COLO668 (cell line): ENCODE measurements around the gene RTF1.

Experiments
- DNase-seq: peaks from one replicate; lab custom pipeline; 2025; ENCODE audit not compliant: unreplicated experiment; lab: John Stamatoyannopoulos, UW

Gene RTF1

DNA sequence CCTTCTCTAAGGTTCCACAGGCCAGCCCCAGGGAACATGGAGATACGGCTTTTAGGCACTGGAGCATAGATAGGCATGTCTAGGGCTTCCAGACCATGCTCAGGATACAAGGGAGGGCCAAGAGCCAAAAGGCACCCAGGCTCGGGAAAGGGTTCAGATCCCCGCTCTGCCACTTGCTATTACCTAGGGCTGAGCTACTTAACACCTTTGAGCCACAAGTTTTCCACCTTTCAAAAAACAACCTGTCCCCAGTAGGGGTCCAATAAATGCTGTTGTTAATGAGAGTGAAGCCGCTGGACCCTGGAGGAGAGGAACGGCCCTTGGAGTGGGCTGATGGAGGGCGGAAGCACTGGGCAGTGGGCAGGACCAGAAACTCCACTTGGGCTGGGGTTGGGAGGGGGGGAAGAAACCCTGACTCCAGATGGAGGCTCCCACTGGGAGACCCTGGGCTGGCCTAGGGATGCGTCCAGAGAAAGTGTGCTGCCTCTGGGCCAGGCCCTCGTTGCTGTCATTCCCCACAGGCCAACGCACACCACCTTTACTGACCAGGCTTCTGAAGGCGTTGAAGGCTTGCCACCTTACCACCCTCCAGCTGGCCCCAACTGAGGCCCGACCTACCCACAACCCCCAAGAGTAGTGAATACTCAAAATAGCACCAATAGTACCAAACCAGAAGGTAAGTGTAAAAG is 68.2 kb downstream of the RTF1 start:
- no peak for DNase-seq

GRCh38 chr15:41486286-41486685 is 69.4 kb downstream of the RTF1 start:
- no peak for DNase-seq

DNA sequence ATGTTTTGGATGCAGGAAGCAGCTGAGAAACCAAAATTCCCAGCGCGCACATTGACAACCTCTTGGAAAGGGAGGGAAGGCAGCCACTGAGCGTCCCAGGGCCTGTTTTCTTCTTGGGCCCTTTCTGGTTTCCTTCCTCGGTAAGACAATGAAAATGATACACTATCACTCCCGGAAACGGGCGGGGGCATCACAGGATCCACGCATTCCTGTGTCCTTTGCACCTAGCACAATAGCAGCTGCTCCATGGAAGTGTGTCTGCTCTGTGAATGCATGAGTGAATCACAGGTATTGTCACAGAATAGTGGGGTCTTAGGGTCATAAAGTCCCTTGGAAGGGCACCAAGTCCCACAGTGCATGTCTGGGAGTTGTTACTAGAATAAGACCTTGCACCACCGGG is 70.5 kb downstream of the RTF1 start:
- DNase-seq, result no peak

DNA sequence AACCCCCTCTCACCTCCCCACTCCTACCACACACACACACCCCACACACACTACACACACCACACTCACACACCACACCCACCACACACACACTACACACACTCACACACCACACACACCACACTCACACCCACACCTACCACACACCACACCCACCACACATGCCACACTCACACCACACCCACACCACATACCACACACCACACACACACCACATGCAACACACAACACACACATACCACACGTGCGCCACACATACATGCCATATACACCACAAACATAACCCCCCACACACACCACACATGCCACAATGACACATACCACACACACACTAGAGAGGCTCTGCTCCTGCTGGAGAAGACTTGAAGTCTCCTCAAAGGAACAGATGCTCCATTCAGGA is 70.9 kb downstream of the RTF1 start:
- no peak for DNase-seq

GRCh38 chr15:41489641-41490040 is 72.7 kb downstream of the RTF1 start:
- DNase-seq, result no peak

DNA sequence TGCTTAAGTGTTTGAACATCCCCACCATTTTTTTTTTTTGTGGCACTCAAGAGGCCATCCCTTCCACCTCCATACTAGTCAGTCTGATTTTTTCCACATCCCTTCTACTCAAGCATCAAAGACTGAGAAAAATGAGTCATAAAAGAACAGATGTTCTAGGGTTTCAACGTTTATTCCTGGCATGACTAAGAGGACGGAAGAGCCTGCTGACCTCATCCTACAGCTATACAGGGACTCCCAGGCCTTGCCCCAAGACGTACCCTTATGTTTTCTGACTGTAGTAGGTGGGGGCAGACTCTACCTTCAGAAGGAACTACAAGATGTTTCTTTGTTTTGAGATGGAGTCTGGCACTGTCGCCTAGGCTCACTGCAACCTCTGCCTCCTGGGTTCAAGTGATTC is 73.5 kb downstream of the RTF1 start:
- no peak for DNase-seq

DNA sequence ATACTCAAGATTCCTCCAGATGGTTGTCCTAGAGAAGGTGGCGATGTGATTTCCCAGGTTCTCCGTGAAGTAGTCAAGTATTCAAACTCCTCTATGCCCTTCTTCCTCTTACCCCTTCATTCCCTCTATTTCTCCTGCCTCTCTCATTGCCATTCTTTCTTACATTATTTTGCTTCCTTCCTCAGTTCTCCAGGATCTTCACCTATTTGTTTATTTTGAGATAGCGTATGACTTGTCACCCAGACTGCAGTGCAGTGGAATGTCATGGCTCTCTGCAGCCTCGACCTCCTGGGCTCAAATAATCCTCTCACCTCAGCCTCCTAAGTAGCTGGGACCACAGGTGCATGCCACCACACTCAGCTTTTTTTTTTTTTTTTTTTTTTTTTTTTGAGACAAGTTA is 75.0 kb downstream of the RTF1 start:
- DNase-seq, result no peak

DNA sequence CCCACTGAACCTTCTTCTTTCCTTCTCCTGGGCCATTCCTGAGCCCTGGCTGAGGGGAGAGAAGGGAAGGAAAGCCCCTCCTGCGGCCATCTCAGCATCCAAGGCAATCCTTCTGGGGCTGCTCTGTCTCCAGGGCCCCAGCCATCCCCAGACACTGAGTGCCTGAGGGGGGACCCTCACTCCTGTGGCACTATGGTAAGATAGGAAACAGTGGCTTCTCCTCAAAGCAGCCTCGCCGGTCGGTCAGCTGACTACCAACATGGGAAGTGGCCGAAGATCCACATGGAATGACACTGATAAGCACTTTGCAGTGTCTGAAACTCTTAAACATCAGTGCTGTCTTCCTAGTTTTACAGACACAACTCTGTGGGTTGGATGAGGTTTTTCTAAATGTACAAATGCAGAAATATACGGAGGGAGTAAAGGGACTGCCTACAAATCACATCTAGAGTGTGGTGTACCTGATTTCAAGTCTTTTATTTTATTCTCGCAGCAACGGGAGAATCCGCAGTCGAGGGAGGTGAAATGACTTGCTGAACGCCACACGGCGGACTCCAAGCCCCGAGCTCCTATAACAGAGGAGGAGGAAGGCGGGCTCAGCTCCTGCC is 75.8 kb downstream of the RTF1 start:
- no peak for DNase-seq

- DNase-seq, result peak; percentile 60
Measured at GRCh38 chr15:41493205-41493901, 76.5 kb downstream of the RTF1 start, which contains the start of gene ITPKA. Gene ITPKA (plus strand): TSS chr15:41493874. CDS start chr15:41493928, 54 bp downstream.

DNA sequence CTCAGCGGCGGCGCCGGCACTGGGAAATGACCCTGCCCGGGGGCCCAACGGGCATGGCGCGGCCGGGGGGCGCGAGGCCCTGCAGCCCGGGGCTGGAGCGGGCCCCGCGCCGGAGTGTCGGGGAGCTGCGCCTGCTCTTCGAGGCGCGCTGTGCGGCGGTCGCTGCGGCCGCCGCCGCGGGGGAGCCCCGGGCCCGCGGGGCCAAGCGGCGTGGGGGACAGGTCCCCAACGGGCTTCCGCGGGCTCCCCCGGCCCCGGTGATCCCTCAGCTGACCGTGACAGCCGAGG is 77.0 kb downstream of the RTF1 start:
- DNase-seq, result no peak

GRCh38 chr15:41494190-41494921 is 77.5 kb downstream of the RTF1 start:
- peak; percentile 71 for DNase-seq

- DNase-seq, result peak; percentile 81
Measured at GRCh38 chr15:41494922-41495735, 78.2 kb downstream of the RTF1 start.

DNA sequence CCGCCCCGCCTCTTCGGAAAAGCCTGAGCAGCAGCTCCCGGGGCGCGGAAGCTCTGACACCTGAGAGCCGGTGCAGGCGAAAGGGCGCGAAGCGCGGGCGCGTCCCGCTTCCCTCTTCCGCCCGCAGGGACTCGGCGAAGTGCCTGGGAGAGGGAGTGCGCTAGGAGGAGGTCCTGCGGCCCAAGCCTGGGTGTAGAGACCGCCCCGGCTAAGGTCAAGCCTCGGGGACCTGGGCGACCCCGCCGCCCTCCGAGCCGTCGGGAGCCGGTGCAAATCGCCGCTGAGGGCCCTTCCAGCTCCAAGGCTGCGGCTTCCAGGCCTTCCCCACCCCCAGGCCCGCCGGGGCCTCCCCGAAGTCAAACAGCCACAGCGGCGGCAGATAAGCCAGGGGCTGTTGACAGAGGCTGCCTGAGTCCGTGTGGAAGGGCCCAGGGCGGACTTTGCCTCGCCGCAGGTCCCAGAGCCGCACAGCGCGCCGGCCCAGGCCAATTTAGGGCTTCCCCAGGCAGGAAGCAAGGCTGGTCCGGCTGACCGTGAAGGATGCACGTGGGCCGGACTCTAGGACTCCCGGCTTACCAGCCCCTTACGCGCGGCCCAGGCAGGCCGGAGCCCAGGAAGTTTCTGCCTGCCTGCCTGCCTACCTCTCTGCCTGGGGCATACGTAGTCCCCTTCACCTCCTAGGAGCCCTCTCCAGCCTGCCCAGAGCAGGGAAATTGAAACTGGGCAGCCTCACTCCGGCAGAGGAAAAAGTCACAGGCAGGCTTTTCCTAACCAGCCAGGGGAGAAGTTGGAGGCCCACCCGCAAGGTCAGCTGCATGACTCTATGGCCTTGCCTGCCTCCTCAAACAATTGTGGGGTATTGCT is 79.1 kb downstream of the RTF1 start:
- DNase-seq, result peak; percentile 82

GRCh38 chr15:41498657-41499056 is 81.8 kb downstream of the RTF1 start:
- DNase-seq, result no peak

DNA sequence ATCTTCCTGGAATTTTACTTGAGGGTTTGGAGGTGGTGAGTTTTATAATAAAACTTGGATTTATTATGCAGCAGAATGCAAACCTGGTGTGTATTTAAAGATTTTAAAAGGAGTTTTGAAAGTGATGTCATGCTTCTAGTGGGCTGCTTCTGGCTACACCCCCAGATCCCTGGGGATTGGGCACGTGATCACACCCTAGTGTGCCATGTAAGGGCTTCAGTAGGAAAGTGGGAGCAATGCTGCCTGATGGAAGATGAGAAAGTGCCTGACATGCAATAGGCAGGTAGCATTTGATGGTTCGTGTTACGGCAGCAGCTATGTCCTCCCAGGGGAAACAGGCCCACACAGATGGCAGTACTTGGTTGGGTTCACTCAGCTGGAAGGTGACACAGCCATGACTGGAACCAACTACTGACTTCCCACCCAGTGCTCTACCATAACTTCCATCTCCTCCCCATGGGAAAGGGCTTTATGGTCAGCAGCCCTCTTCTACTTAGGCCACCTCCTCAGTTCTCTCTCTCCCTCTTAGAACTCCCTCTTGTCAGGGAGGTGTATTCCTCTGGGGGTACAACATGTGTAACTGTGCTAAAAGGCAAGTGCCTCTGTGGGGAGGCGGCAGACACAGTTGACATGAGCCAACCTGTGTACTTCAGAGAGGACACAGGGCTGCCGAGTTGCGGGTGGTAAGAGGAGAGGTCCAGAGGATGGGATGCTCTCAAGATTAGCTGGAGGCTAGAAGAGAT is 82.4 kb downstream of the RTF1 start:
- DNase-seq, result no peak

GRCh38 chr15:41501191-41501917 is 84.5 kb downstream of the RTF1 start:
- no peak for DNase-seq

- DNase-seq, result no peak
Measured at GRCh38 chr15:41501931-41502794, 85.3 kb downstream of the RTF1 start.
